Globus pallidus (tissue), 1 donor: ENCODE data around the gene TEX36.
"Not testable (repeated sequence)": the region's sequence is repeated elsewhere in the genome, so short reads cannot be mapped to it uniquely, and the experiment has no call there.

Experiments
- DNase-seq: peaks from one replicate; pipeline ENCODE4 v3.0.0-alpha.2; 2015; ENCODE audit warnings: low spot score

TEX36 gene

DNA sequence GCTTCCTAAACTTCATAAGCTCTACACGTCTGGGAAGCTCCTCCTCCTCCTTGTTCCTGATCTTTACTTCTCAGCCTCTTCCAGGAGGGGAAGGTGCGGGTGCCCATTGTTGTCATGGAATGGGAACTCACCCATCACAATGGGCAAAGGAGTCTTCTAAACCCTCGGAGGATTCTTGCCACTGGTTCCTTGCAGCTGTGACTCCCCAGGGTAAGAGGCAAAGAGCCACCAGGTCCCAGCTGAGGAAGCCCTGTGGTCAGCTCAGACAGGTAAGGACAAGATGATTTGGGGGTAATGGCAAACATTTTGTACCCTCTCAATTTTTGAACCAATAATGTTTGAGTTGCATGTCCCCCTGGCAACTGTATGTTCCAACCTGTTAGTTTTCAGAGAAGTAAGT lies at the start of gene TEX36:
TSS of gene TEX36 (minus strand) at position 101 of the 400 bp plus-strand sequence. CDS start 174 bp downstream, outside the sequence.
- DNase-seq = no peak

DNA sequence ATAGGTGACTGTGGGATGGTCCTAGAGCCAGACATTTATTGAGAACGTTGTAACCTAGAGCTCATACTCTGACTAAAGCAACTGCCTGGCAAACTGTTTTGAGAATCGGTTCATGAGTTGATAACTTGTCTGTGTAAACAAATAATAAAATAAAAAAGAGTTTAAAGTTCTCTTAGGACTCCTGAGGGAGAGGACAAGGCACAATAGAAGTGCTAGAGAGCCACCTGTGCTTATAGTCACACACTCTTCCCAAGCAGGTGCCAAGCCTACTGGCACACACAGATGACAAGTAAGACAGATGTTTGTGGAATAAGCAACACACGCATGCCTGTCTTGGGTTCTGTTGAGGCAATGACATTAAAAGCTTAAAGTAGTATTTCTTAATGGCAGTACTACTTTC lies 44.5 kb upstream of the TEX36 start:
- no peak for DNase-seq

GRCh38 chr10:125726914-125727313 lies 44.0 kb upstream of the TEX36 start:
- DNase-seq = no peak

- no peak for DNase-seq
Measured at GRCh38 chr10:125722811-125723210, 39.8 kb upstream of the TEX36 start.

DNA sequence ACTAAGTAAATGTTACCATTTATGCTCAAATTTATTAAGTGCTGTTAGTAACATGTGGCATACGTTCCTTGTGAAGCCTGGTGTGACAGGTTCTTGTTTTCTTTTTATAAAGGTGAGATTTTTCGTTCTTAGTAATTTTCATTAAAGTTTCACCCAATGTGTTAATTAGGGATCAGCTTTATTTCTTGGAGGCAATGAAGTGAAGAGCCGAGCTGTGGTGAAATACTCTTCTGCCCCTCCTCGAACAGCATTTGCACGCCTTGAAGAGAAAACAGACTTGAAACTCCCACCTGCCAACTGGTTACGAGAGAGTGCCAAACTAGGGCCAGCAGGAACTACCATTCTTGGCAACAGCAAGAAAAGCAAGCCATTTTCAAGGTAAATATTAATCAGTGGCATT lies 38.1 kb upstream of the TEX36 start:
- DNase-seq = no peak

- no peak for DNase-seq
Measured at GRCh38 chr10:125720002-125720382, 37.0 kb upstream of the TEX36 start.

- DNase-seq = peak; percentile 97
Measured at GRCh38 chr10:125719173-125720001, 36.4 kb upstream of the TEX36 start, which contains the start of gene EDRF1. TSS of gene EDRF1 (plus strand) at chr10:125719709. CDS start at chr10:125719808, 99 bp downstream.

- DNase-seq = not testable (repeated sequence)
Measured at GRCh38 chr10:125714728-125715127, 31.8 kb upstream of the TEX36 start.

GRCh38 chr10:125711110-125711750 lies 28.3 kb upstream of the TEX36 start:
- DNase-seq = no peak

DNA sequence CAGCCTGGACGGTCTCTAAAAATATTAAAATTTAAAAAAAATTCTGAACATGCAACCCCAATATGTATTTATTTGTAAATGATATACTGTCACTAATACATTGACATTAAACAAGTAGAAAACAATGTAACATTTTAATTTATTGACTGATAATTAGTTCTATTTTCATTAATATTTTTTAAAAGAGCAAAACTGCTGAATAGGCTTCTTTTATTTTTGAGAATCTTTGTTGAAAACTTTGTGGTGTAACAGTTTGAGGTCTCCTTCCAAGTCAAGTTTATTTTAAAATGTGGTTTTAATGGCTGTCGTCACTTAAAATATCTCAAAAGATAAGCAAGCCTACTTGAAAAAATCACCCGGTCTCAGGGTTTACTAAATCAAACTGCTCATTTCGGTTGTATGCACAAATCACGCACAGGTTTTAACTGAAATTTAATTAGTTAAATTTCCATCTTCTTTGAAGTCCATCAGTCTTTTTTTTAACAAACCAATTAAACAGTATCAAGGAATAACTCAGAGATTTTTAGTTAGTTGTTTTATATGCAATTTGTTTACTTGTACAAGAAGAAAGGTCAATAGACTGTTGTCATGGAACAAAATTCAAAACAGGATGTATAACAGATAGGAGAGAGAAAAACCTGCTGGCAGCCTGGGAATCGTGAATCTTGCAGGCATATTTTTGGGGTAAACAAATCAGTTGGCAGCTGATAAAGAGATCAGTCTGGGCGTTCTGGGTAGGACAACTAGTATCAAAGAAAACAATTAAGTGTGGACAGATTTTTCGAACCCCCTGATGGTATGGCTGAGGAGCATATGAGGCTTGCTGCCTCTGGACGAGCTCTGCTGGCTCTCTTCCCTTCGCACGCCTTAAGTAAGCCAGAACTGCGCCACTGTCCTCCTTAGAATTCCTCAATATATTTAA lies 26.9 kb upstream of the TEX36 start:
- no peak for DNase-seq

DNA sequence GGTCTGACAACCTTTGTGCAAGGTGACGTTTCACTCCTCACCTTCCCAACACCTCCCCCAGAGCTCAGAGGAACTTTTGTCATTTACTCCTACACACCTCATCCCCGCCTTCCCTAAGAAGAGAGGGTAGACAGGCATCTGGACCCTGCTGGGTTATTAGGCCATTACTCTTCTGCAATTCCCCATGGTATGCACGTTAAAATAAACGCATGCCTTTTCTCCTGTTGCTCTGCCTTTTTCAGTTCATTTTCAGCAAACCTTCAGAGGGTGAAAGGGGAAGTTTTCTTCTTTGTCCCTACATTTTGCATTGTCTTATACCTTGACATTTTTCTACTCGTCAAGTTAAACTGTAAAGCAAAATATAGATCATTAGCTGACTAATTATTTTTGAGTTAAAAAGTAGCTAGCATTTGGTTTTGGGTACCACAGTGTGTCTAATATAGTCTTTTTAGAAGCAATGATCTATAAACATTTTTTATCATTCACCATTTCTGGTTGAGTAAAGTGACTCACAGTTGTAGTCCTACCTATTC lies 26.1 kb upstream of the TEX36 start:
- no peak for DNase-seq

- no peak for DNase-seq
Measured at GRCh38 chr10:125707541-125708468, 24.8 kb upstream of the TEX36 start.

GRCh38 chr10:125700355-125700911 lies 17.5 kb upstream of the TEX36 start:
- DNase-seq = no peak

DNA sequence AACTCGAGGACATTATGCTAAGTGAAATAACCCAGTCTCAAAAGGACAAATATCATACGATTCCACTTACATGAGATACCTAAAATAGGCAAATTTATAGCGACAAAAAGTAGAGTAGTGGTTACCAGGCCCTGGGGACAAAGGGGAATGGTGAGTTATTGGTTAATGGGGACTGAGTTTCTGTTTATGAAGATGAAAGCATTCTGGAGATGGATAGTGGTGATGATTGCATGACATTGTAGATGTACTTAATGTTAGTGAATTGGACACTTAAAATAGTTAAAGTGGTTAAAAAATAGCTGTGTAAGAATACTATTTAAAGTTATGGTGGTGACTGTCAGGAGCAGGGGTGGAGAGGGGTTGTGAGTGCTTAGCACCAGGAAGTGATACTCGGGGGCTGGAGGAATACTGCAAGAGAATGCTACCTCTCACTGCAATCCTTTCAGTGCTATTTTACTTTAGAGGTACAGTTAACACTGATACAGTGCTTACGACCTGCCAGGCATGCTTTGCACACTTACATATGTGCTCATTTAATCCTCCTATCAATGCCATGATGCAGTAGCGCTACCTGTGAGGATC lies 16.7 kb upstream of the TEX36 start:
- no peak for DNase-seq

GRCh38 chr10:125698481-125698998 lies 15.6 kb upstream of the TEX36 start:
- DNase-seq = no peak

DNA sequence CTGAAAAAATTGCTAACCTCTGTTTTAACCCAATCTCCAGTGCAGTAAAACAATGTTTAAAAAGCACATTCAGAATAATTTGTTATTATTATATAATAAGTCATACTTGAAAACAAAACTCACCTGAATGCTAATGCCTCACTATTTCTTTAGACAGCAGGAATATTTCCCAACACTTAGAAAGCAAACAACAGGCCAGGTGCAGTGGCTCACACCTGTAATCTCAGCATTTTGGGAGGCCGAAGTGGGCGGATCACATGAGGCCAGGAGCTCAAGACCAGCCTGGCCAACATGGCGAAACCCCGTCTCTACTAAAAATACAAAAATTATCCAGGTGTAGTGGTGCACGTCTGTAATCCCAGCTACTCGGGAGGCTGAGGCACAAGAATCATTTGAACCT lies 13.9 kb upstream of the TEX36 start:
- not testable (repeated sequence) for DNase-seq

DNA sequence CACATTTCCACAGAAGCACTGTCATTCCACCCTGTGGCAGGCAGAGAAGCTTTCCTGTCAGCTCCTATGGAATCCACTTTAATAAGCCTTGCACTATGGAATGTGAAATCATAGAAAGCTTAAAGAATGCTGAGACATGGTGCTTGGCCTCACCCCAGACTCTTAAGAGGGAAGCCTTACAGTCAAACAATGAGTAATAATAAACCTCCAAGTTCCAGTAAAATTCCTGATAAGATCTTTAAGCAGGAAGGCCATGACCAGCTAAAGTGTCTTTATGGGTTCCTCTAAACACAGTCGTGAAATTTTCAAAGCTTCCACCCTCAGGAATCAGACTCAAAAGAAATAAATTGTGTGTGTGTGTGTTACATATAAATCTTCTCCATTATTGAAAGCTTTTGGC lies 11.9 kb upstream of the TEX36 start:
- DNase-seq = no peak

GRCh38 chr10:125693524-125693847 lies 10.5 kb upstream of the TEX36 start:
- no peak for DNase-seq

DNA sequence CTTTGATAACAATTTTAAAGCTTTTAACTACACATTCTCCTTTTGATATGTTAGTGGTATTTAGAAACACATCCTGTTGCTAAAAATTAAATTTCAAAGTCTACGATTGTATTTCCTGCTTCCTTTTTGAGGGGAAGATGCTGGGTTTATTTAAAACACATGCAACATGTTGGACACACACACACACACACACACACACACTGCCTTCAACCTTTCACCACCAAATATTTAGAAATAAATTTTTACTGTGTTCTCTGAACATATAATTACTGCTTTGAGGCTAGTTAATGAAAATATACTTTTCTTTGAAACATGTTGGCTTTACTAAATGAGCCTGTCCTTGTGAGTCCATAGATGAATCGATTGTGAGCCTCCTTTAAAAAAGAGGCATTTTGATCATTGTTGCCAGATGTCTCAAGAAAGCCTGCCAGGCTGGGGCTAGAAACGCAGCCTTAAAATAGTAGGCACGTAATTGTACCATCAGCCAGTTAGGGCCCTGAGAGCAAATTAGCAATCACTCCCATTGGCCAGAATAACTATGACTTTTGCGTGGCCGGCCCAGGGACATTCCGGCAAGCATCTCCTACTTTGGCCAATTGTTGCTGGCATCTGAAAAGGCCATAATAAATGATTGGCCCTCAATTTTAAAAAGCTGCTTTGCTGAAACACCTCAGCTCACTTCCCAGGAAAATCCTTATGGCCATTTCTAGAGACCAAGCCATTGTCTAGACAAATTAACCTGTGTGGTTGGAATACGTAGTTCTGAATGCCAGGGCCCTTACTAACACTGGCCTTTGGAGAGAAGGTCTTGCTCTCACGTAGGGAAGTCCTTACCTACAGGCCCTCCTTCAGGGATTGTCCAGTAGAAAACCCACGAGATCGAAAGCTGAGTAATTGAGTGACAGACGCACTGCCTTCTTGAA lies 9.9 kb upstream of the TEX36 start:
- no peak for DNase-seq
